Stromal cell of bone marrow (primary cell): ENCODE measurements around the gene CELF4.
"Not testable (repeated sequence)": the region's sequence is repeated elsewhere in the genome, so short reads cannot be mapped to it uniquely, and the experiment has no call there.

Experiments
- DNase-seq: peaks from one replicate; pipeline ENCODE4 v3.0.0-alpha.2; 2012; ENCODE audit warnings: low read depth

Gene CELF4

DNA sequence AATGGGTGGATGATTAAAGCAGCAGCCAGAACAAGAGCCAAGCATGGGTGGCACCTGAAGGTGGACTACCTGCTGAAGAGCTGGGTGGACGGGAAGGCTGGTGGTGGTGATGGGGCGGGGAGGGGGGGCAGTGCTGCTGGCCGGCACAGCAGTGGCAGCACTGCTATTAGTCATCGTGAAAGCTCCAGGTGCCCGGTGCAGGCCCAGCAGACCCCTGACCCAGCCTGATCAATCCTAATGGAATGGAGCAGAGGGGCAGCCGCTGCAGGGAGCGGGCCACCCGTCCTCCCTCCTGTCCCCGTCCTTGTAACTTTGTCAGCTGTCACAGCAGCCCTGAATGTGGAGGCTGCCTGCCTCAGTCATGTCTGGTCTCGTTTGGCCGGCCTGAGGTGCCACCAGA, 174.9 kb downstream of the CELF4 start:
- DNase-seq, result no peak

DNA sequence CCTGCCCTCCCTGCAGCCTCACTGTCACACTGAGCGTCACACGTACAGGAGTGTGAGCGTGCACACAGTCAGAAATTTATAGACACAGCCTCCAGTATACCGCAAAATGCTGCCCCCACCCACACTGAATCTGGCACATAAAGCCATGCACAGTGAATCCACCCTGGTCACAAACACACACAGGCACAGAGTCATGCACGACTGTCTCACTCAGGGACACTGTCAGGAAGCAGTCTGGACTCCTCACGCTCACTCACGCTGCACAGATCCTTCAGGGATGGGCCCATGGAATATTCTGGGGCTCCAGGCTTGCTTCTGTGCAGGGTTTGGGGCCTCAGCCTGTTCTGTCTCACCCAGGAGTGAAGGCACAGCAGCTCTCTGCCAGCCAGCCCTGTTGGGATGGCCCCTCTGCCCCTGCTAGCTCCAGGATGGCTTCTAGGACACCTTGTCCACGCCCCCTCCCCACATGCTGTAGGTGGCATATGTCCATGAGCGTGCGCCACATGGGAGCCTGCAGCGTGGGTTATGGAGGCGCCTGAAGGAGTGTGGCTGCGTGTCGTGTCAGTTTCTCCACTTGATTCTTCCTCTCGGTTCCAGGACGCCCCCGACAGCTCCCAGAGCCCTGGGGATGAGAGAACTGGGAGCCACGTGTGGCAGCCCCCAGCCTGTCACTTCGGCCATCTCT, 175.8 kb downstream of the CELF4 start:
- DNase-seq, result no peak

- no peak for DNase-seq
These were observed 176.6 kb downstream of the CELF4 start for GRCh38 chr18:37389041-37389440.

DNA sequence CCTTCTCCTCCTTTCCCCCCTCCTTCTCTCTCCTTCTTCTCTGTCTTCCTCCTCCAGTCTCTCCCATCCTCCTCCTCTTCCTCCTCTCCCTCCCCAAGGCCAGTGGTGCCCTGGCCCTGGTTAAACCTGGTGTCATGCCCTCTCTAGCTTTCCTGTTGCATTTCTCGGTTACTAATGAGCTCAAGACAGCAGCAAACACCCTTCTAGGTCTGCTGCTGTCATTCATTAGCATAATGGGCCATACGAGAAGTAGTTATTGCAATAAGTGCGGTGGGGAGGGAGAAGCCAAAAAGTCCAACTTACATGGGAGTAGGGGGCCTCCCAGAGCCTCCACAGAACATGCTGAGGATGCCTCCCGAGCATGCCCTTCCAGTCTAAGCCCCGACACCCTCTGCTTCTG, 177.2 kb downstream of the CELF4 start:
- DNase-seq, result no peak

DNA sequence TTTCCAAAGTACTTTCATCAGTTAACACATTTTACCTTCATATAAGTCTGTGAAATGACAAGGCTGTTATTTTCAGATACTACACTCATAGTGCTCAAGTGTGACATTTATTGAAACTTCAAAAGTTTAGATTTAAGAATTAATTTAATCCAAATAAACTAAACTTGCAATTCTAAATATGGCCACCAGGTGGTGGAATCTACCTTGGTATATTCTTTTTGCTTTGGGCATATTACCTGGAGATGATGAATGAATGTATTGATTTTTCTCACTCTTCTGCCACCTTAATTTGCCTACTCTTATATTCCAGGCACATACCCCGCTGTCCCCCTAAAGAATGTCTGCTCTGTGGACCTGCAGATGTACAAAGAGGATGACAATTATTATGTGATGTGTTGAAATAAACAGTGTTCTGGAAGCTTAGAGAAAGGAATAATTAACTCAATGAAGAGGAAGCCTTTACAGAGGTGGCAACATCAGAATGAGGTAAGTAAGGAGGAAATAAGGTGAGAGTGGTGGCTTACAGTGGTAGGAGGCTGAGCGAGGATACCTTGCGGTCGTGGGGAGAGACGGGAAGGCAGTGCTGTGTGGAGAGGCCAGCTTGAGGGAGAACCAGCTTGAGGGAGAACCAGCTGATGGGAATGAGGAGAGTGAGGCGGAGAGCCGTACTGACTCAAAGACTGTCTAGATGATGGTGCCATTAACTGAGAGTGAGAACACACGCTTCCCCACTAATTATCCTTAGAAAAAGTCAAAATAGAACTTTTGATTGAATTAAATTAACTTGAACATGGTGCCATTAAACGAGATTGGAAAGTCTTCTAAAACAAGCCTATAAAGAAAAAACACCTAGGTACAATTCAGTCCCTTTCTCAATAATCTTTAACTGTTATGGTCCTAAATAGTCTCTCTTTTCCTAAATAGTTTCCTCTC, 179.5 kb downstream of the CELF4 start:
- peak; percentile 11 for DNase-seq

- no peak for DNase-seq
These were observed 181.6 kb downstream of the CELF4 start for GRCh38 chr18:37383846-37384595.

- DNase-seq, result no peak
These were observed 182.4 kb downstream of the CELF4 start for GRCh38 chr18:37383036-37383785.

DNA sequence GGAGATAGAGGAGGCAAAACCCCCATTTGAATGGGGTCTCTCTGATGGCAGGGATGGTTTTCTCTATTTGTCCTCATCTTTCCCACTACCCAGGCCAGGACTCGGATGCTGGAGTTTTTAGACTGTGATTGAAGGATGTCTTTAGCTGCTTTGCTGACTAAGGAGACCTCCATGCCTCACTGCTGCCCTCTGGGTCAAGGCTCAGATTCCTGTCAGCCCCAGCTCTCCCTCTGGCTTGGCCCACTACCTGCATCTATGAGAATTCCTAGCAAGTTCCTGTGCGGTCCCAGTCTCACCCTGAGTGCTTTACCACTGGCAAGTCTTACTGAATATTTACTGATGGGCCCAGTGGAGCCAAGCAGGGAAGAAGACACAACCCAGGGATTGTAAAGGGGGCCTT, 184.0 kb downstream of the CELF4 start:
- no peak for DNase-seq

- DNase-seq, result no peak
These were observed 185.0 kb downstream of the CELF4 start for GRCh38 chr18:37380546-37381110.

DNA sequence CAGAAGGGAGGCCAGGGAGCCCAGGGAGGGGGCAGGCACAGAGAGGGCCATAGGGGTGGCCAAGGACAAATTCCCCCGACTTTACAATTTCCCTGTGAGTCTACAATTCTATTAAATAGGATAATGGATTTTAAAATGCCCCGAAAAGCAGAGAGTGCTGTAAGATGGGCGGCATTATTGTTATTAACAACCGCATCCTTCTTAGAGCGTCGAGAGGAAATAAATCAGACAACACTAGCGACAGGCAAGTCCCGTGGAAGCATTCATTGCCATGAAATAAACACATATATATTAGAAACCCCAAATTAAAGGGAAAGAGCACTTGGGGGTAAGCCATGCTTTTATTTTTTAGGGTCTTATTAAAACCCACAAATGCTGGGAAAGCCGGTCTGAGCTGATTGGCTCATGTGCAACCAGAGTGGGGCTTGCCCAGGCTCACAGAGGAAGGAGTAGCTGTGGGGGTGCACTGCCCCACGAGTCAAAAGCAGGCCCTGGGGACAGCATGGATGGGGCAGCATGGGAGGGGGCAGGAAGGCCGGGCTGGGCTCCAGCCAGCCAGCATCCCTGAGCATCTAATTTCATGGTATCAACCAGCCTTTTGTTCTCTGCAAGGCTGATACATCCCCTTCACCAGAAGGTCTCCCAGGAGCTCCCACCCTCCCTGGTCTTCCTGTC, 187.1 kb downstream of the CELF4 start:
- DNase-seq, result no peak

DNA sequence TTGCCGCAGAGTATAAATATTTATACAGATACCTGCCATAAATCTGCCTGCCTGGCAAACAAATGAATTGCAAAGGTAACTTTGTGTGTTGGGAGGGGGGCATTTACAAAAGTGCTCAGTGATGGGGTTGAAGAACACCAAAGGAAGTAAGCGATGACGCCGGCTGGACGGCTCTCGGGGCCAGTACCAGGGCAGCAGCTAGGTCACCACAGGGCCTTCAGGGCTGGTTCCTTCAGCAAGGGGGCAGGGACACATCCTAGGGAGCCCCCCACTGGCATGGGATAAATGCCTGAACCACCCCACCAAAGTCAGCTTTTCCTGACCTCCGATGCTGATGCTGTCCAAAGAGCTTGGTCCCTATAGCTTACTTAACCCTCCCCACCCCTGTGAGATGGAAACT, 190.4 kb downstream of the CELF4 start:
- no peak for DNase-seq

GRCh38 chr18:37368110-37368954, 197.3 kb downstream of the CELF4 start:
- no peak for DNase-seq

DNA sequence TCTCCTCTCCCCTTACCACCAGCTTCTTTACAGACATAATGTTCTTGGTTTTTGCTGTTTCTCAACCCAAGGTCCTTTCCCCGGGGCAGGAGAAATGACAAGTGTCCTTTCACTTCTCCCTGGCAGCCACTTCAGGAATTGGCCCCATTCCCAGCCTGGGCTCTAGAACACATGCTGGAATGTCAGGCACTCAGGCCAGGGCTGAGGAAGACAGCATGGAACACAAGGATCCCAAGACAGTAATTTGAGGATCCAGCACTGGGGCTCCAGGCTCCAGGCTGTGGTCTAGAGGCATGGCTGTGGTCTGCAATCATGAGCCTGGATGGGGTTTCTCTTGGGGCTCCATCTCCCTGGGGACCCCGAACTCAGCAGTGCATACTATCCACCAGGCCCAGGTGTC, 201.4 kb downstream of the CELF4 start:
- DNase-seq, result no peak

- DNase-seq, result no peak
These were observed 203.3 kb downstream of the CELF4 start for GRCh38 chr18:37362158-37362890.

DNA sequence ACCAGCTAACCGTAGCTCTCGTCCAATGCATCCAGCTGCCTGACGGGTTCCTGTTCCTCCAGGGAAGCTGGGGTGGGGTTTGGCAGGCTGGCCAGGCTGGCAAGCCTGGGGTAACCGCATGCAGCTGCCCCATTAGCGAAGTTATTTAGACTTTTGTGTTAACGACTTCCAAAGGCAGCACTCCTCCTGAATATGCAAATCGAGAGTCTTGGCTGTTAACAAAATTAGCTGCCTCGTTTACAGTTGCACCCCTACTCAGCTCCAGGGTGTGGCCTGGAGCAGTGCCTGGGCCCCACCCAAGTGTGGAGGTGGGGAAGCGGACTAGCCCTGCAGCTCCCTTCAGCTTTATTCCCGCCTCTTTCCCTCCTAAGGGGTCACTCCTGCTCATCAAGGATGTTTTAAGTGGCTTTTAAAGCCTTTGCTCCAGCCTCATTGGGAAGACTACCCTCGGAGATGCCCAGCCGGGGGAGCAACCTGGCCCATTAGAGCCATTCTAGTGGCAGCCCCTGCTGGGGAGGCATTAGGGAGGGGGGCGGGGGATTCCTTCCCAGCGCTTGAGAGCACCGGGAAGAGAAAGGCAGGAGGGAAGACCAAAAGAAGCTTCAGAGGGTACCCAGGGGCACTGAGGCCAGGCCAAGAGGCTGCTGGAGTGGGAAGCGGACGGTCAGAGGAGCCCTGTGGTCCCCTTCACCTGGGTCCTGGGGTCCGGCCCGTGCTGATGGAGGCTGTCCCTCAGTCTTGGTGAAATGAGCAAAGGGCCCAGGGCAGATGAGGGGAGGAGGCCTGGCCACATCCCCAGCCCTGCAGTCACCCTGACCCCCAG, 204.1 kb downstream of the CELF4 start:
- DNase-seq, result no peak

DNA sequence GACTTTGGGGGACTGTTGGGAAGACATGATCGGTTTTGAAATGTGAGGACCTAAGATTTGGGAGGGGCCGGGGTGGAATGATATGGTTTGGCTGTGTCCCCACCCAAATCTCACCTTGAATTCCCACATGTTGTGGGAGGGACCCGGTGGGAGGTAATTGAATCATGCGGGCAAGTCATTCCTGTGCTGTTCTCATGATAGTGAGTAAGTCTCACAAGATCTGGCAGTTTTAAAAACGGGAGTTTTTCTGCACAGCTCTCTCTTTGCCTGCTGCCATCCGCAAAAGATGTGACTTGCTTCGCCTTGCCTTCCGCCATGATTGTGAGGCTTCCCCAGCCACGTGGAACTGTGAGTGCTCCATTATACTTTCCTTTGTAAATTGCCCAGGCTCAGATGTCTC, 207.5 kb downstream of the CELF4 start:
- DNase-seq, result not testable (repeated sequence)

DNA sequence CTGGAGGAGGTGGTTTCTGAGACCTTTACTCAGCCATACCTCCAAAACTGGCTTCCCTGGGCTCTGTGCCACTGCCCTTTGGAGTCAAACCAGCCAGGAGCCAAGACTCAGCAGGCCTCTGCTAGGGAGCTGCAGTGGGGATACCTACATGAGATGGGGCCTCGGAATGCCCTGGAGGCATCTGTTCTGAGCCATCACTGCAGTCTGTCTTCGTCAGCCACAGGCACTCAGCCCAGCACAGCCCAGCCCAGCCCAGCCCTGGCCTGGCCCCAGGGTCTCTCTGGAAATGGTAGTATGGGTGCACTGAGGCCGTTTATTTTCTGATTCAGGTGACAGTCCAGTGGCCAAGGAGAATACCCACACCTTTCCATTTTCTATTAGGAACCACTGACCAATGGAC, 209.8 kb downstream of the CELF4 start:
- DNase-seq, result no peak

DNA sequence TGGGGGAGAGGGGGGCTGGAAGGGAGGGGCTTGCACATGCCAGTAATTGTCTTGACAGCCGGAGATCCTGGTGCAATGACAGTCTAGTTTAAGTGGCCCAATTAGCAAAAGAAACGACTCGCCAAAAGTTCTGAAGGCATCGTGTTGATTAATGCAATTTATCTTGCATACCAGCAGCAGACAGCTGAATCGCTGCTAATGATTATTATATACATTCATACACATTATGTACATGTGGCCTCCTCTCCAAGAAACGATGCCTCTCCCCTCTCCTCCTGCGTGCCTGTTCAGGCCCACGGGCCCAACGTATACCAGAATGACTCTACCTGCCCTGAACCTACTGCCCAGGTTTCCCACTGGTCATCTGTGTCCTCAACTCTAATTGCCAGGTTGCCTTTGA, 214.5 kb downstream of the CELF4 start:
- no peak for DNase-seq

DNA sequence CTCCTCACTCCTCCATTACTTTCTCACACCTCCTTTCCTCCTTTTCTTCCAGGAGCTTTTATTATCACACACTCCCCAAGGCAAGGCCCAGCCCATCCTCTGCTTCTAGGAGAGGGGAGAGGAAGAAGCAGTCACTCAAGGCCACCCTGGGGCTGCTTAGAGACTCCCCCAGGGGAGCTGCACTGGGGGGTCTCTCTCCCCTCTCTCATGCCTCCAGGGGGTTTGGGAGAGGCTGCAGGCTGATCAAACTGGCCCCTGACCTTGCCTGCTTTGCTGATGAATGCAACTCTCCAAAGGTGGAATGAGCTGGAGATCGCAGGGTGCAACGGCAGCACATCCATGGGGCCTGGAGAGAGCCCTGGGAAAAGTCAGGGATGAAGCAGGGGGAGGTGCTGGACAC, 216.9 kb downstream of the CELF4 start:
- no peak for DNase-seq
